IgD-negative memory B cell (primary cell): ENCODE measurements around the gene SLC25A11. TPM values are rescaled to one million over a fixed set of nuclear protein-coding genes. Genes with fewer than 3 reads are reported as not detected.

Source experiments
- H3K27ac Mint-ChIP-seq, 3 donors: one replicate each; pipeline ENCODE4 v1.8.0; 2020 to 2022; ENCODE audit warnings: mild to moderate bottlenecking in 3 of 3, mixed read lengths in 3 of 3, moderate library complexity in 1 of 3
- H3K27me3 Mint-ChIP-seq: one replicate; pipeline ENCODE4 v1.8.0; 2021; ENCODE audit warnings: mixed read lengths
- H3K36me3 Mint-ChIP-seq: one replicate; pipeline ENCODE4 v1.8.0; 2020; ENCODE audit warnings: mild to moderate bottlenecking, mixed read lengths
- H3K4me1 Mint-ChIP-seq, 3 donors: one replicate each; pipeline ENCODE4 v1.8.0; 2020 to 2022; ENCODE audit warnings: mixed read lengths in 3 of 3, mild to moderate bottlenecking in 1 of 3
- H3K4me3 Mint-ChIP-seq, 4 donors: one replicate each; pipeline ENCODE4 v1.8.0; 2020 to 2022; ENCODE audit warnings: mild to moderate bottlenecking in 4 of 4, mixed read lengths in 4 of 4, moderate library complexity in 3 of 4
- H3K9me3 Mint-ChIP-seq, 3 donors: one replicate each; pipeline ENCODE4 v1.8.0; 2020 to 2021; ENCODE audit warnings: mixed read lengths in 3 of 3, mild to moderate bottlenecking in 1 of 3
- polyA plus RNA-seq: library from polyadenylated mRNA; unstranded; fragments of 300-500 nt; fragmentation: Illumina TruSeq; gene quantifications from one replicate; pipeline ENCODE4 v1.2.3, GENCODE V29; 2021

SLC25A11 gene
- polyA plus RNA-seq, 1 donor from 2014 or later, result 70.9 TPM

DNA sequence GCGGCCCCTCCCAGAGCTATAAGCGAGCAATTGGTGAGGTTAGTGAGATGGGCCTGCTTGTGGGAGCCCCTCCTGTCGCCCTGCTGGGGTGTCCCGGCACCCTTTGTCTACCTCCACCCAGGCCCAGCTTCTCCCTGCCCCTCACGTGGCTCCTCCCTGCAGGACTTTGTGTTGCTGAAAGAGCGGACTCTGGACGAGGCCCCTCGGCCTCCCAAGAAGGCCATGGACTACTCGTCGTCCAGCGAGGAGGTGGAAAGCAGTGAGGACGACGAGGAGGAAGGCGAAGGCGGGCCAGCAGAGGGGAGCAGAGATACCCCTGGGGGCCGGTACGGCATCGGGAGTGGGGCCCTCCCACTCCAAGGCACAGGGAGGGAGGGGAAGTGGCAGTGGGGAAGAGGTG lies 46.6 kb downstream of the SLC25A11 start:
- Mint-ChIP-seq H3K27me3 (no peaks in the 10 kb centered on the region), H3K27ac (no peak overlapping the region), H3K4me1 (peaks cover 0 to under 1% (median 0%) of the 10 kb centered on the region in 3 donors), H3K36me3 (peaks cover 6% of the 10 kb centered on the region), H3K4me3 (no peak overlapping the region), H3K9me3 (no peaks in the 10 kb centered on the region)

DNA sequence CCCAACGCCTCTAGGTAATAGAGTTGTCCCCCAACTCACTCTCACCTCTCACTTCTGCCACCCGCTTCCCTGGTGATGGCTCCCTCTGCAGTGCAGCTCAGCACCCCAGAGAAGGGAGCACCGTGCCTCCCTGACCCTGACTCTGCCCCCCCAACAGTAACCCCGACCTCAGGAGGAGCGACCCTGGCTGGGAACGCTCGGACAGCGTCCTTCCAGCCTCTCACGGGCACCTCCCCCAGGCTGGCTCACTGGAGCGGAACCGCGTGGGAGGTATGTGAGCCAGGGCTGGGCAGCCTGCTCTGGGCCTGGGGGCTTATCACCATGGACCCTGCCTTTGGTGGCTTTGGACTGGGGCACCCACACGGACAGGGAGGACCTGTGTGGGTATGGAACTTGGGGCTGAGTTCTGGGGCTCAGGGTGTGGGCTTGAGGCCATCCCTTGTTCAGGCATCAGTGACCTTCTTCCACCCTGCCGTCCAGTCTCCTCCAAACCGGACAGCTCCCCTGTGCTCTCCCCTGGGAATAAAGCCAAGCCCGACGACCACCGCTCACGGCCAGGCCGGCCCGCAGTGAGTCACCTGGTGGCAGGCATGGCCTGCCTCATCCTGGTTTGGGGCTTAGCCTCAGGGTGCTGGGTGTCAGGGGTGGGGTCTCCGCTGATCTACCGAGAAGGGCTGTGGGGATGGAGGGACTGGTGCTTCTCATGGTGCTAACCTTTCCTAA lies 47.2 kb downstream of the SLC25A11 start:
- H3K36me3 Mint-ChIP-seq, result peaks cover 6% of the 10 kb centered on the region
- no peak overlapping the region for H3K4me3 Mint-ChIP-seq
- no peaks in the 10 kb centered on the region for H3K4me1 Mint-ChIP-seq
- no peaks in the 10 kb centered on the region for H3K9me3 Mint-ChIP-seq
- no peaks in the 10 kb centered on the region for H3K27me3 Mint-ChIP-seq
- H3K27ac Mint-ChIP-seq, result no peak overlapping the region

GRCh38 chr17:4891411-4892410 lies 48.1 kb downstream of the SLC25A11 start:
- Mint-ChIP-seq H3K4me1 (no peaks in the 10 kb centered on the region), H3K27ac (no peak overlapping the region), H3K36me3 (peaks cover 6% of the 10 kb centered on the region), H3K27me3 (no peaks in the 10 kb centered on the region), H3K4me3 (no peak overlapping the region), H3K9me3 (no peaks in the 10 kb centered on the region)

DNA sequence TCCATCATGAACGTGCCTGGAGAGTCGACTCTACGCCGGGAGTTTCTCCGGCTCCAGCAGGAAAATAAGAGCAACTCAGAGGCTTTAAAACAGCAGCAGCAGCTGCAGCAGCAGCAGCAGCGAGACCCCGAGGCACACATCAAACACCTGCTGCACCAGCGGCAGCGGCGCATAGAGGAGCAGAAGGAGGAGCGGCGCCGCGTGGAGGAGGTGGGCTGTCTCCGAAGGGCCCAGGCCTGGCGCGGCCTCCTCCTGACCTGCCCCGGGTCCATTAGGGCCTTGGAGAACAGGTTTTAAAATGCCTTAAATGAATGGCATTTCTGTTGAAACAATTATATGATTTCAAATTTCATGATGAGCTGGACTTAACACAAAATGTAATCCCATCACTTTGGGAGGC lies 52.3 kb downstream of the SLC25A11 start:
- Mint-ChIP-seq H3K4me1 (no peaks in the 10 kb centered on the region), H3K4me3 (no peak overlapping the region), H3K27me3 (no peaks in the 10 kb centered on the region), H3K36me3 (peaks cover 5% of the 10 kb centered on the region), H3K9me3 (no peaks in the 10 kb centered on the region), H3K27ac (no peak overlapping the region)

Other genes starting within 250 kb of the SLC25A11 start
- gene PELP1, start 235.9 kb downstream of the SLC25A11 start, polyA plus RNA-seq, result 12.7 TPM
- gene ARRB2, start 229.4 kb downstream of the SLC25A11 start, polyA plus RNA-seq, result 21.5 TPM
- 48.1 TPM for gene MED11, start 208.6 kb downstream of the SLC25A11 start, polyA plus RNA-seq
- not detected for gene ZMYND15, start 200.2 kb downstream of the SLC25A11 start, polyA plus RNA-seq
- gene CXCL16, start 200.1 kb downstream of the SLC25A11 start, polyA plus RNA-seq, result 17.7 TPM
- gene TM4SF5, start 168.2 kb downstream of the SLC25A11 start, polyA plus RNA-seq, result not detected
- not detected for gene VMO1, start 153.7 kb downstream of the SLC25A11 start, polyA plus RNA-seq
- gene GLTPD2, start 151.1 kb downstream of the SLC25A11 start, polyA plus RNA-seq, result not detected
- 261 TPM for gene PSMB6, start 143.9 kb downstream of the SLC25A11 start, polyA plus RNA-seq
- gene PLD2, start 132.9 kb downstream of the SLC25A11 start, polyA plus RNA-seq, result 4.9 TPM
- gene MINK1, start 106.7 kb downstream of the SLC25A11 start, polyA plus RNA-seq, result 21.4 TPM
- gene C17orf107, start 40.5 kb downstream of the SLC25A11 start, polyA plus RNA-seq, result 1.0 TPM
- gene CHRNE, start 36.9 kb downstream of the SLC25A11 start, polyA plus RNA-seq, result 0.89 TPM
- 0.26 TPM for gene GP1BA, start 7.8 kb downstream of the SLC25A11 start, polyA plus RNA-seq
- 27.3 TPM for gene RNF167, start 222 bp upstream of the SLC25A11 start, polyA plus RNA-seq
- gene PFN1, start 8.5 kb upstream of the SLC25A11 start, polyA plus RNA-seq, result 1,903 TPM
- gene ENO3, start 11.1 kb upstream of the SLC25A11 start, polyA plus RNA-seq, result 3.1 TPM
- 97.1 TPM for gene SPAG7, start 27.8 kb upstream of the SLC25A11 start, polyA plus RNA-seq
- gene CAMTA2, start 47.6 kb upstream of the SLC25A11 start, polyA plus RNA-seq, result 19.1 TPM
- gene INCA1, start 57.5 kb upstream of the SLC25A11 start, polyA plus RNA-seq, result 0.36 TPM
- 15.0 TPM for gene KIF1C, start 57.9 kb upstream of the SLC25A11 start, polyA plus RNA-seq
- gene SLC52A1, start 95.4 kb upstream of the SLC25A11 start, polyA plus RNA-seq, result not detected
- 1.4 TPM for gene ZFP3, start 138.4 kb upstream of the SLC25A11 start, polyA plus RNA-seq
- gene ZNF232, start 171.8 kb upstream of the SLC25A11 start, polyA plus RNA-seq, result 11.7 TPM
- gene USP6, start 176.0 kb upstream of the SLC25A11 start, polyA plus RNA-seq, result 0.05 TPM